Vagina (tissue), 2 donors: ENCODE measurements around the gene IL11RA. TPM values are rescaled to one million over a fixed set of nuclear protein-coding genes. Genes with fewer than 3 reads are reported as not detected.

Experiments used
- DNase-seq, 2 donors: peaks; one replicate each; pipeline ENCODE4 v3.0.0-alpha.2; 2017; ENCODE audit errors: extremely low spot score in 2 of 2
- H3K27ac ChIP-seq: fragments of 200-600 bp; sonication (generic); one replicate; pipeline ENCODE4 v1.5.1; 2019
- H3K27me3 ChIP-seq: fragments of 200-600 bp; sonication (generic); one replicate; pipeline ENCODE4 v1.5.1; 2019
- H3K36me3 ChIP-seq, 2 donors: fragments of 200-600 bp; sonication (generic); one replicate each; pipeline ENCODE4 v1.5.1; 2017 to 2019
- H3K4me1 ChIP-seq: fragments of 200-600 bp; sonication (generic); one replicate; pipeline ENCODE4 v1.5.1; 2019
- H3K4me3 ChIP-seq, 2 donors: fragments of 200-600 bp; sonication (generic); 1 replicate in 1 of 2; 2 replicates in 1 of 2; pipeline ENCODE4 v1.5.1; 2016 to 2019
- H3K9me3 ChIP-seq: fragments of 200-600 bp; sonication (generic); one replicate; pipeline ENCODE4 v1.5.1; 2019
- CTCF ChIP-seq, 3 experiments: fragments of 450-650 bp in 2 of 3; fragments of 200-600 bp in 1 of 3; sonication (generic) in 1 of 3; IDR thresholded peaks; one replicate each; pipeline ENCODE4 v1.5.1; 2017 to 2019; ENCODE audit warnings: antibody characterized with exemption in 3 of 3, mild to moderate bottlenecking in 2 of 3, moderate library complexity in 2 of 3
- POLR2A ChIP-seq, 2 donors: fragments of 450-650 bp; IDR thresholded peaks; one replicate each; pipeline ENCODE4 v1.6.1; 2017; ENCODE audit warnings: antibody characterized with exemption in 2 of 2, mild to moderate bottlenecking in 2 of 2, moderate library complexity in 2 of 2
- POLR2AphosphoS5 ChIP-seq, 2 donors: sonication (generic); formaldehyde crosslinking; IDR thresholded peaks; one replicate each; pipeline ENCODE4 v1.9.0; 2017; ENCODE audit warnings: antibody characterized with exemption in 2 of 2, mild to moderate bottlenecking in 2 of 2, low read depth in 1 of 2; ENCODE audit not compliant: insufficient read depth in 1 of 2
- intact Hi-C: fragments of 100-400 bp; cut with DNase I; formaldehyde crosslinking; loops from one replicate; pipeline ENCODE4 v1.15.1; 2023
- total RNA-seq: library from RNA; depleted of rRNA; stranded (reverse); fragments of >200 nt; gene quantifications from one replicate; pipeline ENCODE4 v1.2.3, GENCODE V29; 2016

Gene IL11RA
- total RNA-seq, 1 donor from 2014 or later: 30.7 TPM

DNA sequence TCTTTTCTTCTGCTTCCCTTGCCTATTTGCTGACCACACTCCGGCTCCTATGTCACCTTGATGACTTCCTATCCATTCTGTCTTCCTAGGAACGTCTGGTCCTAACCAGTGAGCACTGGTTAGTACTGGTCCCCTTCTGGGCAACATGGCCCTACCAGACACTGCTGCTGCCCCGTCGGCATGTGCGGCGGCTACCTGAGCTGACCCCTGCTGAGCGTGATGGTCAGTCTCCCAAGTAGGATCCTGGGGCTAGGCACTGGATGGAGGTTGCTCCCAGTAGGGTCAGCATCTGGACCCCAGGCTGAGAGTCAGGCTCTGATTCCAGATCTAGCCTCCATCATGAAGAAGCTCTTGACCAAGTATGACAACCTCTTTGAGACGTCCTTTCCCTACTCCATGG, 3.3 kb upstream of the IL11RA start:
- H3K4me1 ChIP-seq: peaks cover 50% of the 10 kb centered on the region
- no peak overlapping the region for H3K27ac ChIP-seq
- H3K4me3 ChIP-seq: no peak overlapping the region
- H3K36me3 ChIP-seq: peaks cover 0 to 15% of the 10 kb centered on the region in 2 donors
- DNase-seq: no peak
- no peak for TF ChIP-seq POLR2A (IDR thresholded peaks at IDR 0.05)
- TF ChIP-seq CTCF (IDR thresholded peaks at IDR 0.05): no peak
- no peak for TF ChIP-seq POLR2AphosphoS5 (IDR thresholded peaks at IDR 0.05; ENCODE audit: insufficient read depth in 1 of 2, low read depth in 1 of 2)
- no peaks in the 10 kb centered on the region for H3K9me3 ChIP-seq
- intact Hi-C loops: no loop called here
- H3K27me3 ChIP-seq: no peaks in the 10 kb centered on the region

DNA sequence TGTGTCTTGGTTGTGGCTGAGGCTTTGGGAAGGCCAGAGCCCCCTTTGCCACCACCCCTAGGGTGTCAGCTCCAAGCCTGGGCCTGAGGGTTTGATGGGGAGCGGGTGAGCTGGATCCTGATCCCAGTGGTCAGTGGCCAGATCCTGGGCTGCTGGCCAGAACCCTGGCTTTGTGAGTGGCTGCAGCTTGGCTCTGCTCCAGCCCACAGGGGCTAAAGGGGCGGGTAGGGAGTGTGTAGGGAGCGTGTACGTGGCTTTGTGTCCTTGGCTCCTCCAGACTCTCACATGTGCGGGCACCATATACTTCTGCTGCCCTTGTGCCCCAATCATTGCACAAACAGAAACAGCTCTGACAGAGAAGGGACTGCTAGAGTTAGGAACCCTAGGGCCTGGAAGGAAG, 1.2 kb upstream of the IL11RA start:
- Histone ChIP-seq H3K9me3 (no peaks in the 10 kb centered on the region), H3K4me3 (no peak overlapping the region), H3K4me1 (peaks cover 71% of the 10 kb centered on the region), H3K27me3 (no peaks in the 10 kb centered on the region), H3K27ac (peak overlapping the region; percentile 87), H3K36me3 (peaks cover 0 to 15% of the 10 kb centered on the region in 2 donors)
- TF ChIP-seq CTCF (IDR thresholded peaks at IDR 0.05): no peak
- no peak for TF ChIP-seq POLR2AphosphoS5 (IDR thresholded peaks at IDR 0.05; ENCODE audit: insufficient read depth in 1 of 2, low read depth in 1 of 2)
- no peak for TF ChIP-seq POLR2A (IDR thresholded peaks at IDR 0.05)
- no peak for DNase-seq
- intact Hi-C loops: no loop called here

GRCh38 chr9:34651321-34651720, 664 bp upstream of the IL11RA start:
- H3K27me3 ChIP-seq: no peaks in the 10 kb centered on the region
- peak overlapping the region; percentile 87 for H3K27ac ChIP-seq
- peaks cover 71% of the 10 kb centered on the region for H3K4me1 ChIP-seq
- DNase-seq: no peak
- peak overlapping the region; percentile 37 to 45 for H3K4me3 ChIP-seq
- H3K9me3 ChIP-seq: no peaks in the 10 kb centered on the region
- TF ChIP-seq POLR2A (IDR thresholded peaks at IDR 0.05) (no peak), POLR2AphosphoS5 (IDR thresholded peaks at IDR 0.05; ENCODE audit: insufficient read depth in 1 of 2, low read depth in 1 of 2) (no peak), CTCF (IDR thresholded peaks at IDR 0.05) (no peak)
- peaks cover 0 to 15% of the 10 kb centered on the region in 2 donors for H3K36me3 ChIP-seq
- intact Hi-C loops: no loop called here

DNA sequence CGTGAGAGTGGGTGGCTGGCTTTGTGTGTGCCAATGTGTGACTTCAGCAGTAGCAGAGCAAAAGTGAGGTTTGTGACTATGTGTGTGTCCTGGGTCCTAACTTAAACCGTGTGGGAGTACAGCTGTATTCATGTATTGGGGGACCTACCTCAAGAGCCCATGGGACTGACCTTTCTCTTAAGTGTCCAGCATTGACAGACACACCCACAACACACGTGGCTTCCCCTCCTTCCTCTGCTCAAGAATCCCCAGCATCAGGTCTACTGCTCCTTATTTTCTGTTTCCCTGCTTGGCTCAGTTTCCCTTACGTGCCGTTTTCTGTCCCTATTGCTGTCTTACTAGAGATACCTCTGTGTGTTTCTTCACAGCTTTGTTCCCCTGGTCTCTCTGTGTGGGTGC, 616 bp downstream of the IL11RA start:
- Histone ChIP-seq H3K9me3 (no peaks in the 10 kb centered on the region), H3K4me1 (peaks cover 67% of the 10 kb centered on the region), H3K36me3 (peaks cover 0 to 15% of the 10 kb centered on the region in 2 donors), H3K4me3 (peak overlapping the region; percentile 37 to 45), H3K27me3 (no peaks in the 10 kb centered on the region), H3K27ac (peak overlapping the region; percentile 87)
- no peak for TF ChIP-seq CTCF (IDR thresholded peaks at IDR 0.05)
- TF ChIP-seq POLR2A (IDR thresholded peaks at IDR 0.05): no peak
- no peak for TF ChIP-seq POLR2AphosphoS5 (IDR thresholded peaks at IDR 0.05; ENCODE audit: insufficient read depth in 1 of 2, low read depth in 1 of 2)
- DNase-seq: no peak
- intact Hi-C loops: no loop called here

- Histone ChIP-seq H3K4me3 (peak overlapping the region; percentile 37 to 45), H3K27me3 (no peaks in the 10 kb centered on the region), H3K36me3 (peaks cover 0 to 14% of the 10 kb centered on the region in 2 donors), H3K9me3 (no peaks in the 10 kb centered on the region), H3K27ac (peak overlapping the region; percentile 87), H3K4me1 (peaks cover 59% of the 10 kb centered on the region)
- no peak for DNase-seq
- intact Hi-C loops: no loop called here
- TF ChIP-seq POLR2AphosphoS5 (IDR thresholded peaks at IDR 0.05; ENCODE audit: insufficient read depth in 1 of 2, low read depth in 1 of 2) (no peak), POLR2A (IDR thresholded peaks at IDR 0.05) (no peak), CTCF (IDR thresholded peaks at IDR 0.05) (no peak)
Measured at GRCh38 chr9:34653151-34654072, 1.4 kb downstream of the IL11RA start.
